Body of pancreas (tissue), 4 donors: ENCODE measurements around the gene SCUBE1.

ENCODE experiments used
- CTCF ChIP-seq, 7 experiments: fragments of 450-650 bp in 4 of 7; fragments of 200-600 bp in 3 of 7; sonication (generic) in 3 of 7; IDR thresholded peaks; one replicate each; pipeline ENCODE4 v1.5.1; 2016 to 2019; ENCODE audit warnings: antibody characterized with exemption in 7 of 7
- POLR2A ChIP-seq, 3 donors: fragments of 450-650 bp; IDR thresholded peaks; one replicate each; pipeline ENCODE4 v1.6.1; 2016; ENCODE audit warnings: antibody characterized with exemption in 3 of 3, mild to moderate bottlenecking in 2 of 3

GRCh38 chr22:43293655-43294392 lies 49.3 kb downstream of the SCUBE1 start:
- TF ChIP-seq CTCF (IDR thresholded peaks at IDR 0.05) (no peak), POLR2A (IDR thresholded peaks at IDR 0.05) (no peak)
